GM21786 (cell line): ENCODE results near the gene PAPLN.

Experiments used
- ATAC-seq: cut with Tn5 transposase; IDR thresholded peaks from one replicate; pipeline ENCODE4 v1.9.1; 2021; ENCODE audit not compliant: unreplicated experiment

PAPLN gene

GRCh38 chr14:73258845-73259611 lies 21.7 kb downstream of the PAPLN start:
- no peak for ATAC-seq

GRCh38 chr14:73259837-73260236 lies 22.5 kb downstream of the PAPLN start:
- ATAC-seq = no peak

GRCh38 chr14:73260574-73260973 lies 23.3 kb downstream of the PAPLN start:
- no peak for ATAC-seq

GRCh38 chr14:73261075-73261474 lies 23.8 kb downstream of the PAPLN start:
- ATAC-seq = no peak

GRCh38 chr14:73261520-73262426 lies 24.5 kb downstream of the PAPLN start:
- no peak for ATAC-seq

GRCh38 chr14:73262427-73263183 lies 25.3 kb downstream of the PAPLN start:
- no peak for ATAC-seq

GRCh38 chr14:73263606-73264005 lies 26.3 kb downstream of the PAPLN start:
- ATAC-seq = no peak

GRCh38 chr14:73264080-73264884 lies 27.0 kb downstream of the PAPLN start:
- ATAC-seq = no peak

- ATAC-seq = no peak
Measured at GRCh38 chr14:73264885-73265720, 27.8 kb downstream of the PAPLN start.

GRCh38 chr14:73265721-73266046 lies 28.4 kb downstream of the PAPLN start:
- no peak for ATAC-seq

- ATAC-seq = no peak
Measured at GRCh38 chr14:73266317-73266716, 29.0 kb downstream of the PAPLN start.

- ATAC-seq = no peak
Measured at GRCh38 chr14:73267474-73267873, 30.2 kb downstream of the PAPLN start.

- ATAC-seq = peak; percentile 65
Measured at GRCh38 chr14:73269729-73270531, 32.6 kb downstream of the PAPLN start.

GRCh38 chr14:73272393-73272792 lies 35.1 kb downstream of the PAPLN start:
- no peak for ATAC-seq

- no peak for ATAC-seq
Measured at GRCh38 chr14:73273799-73274198, 36.5 kb downstream of the PAPLN start.

GRCh38 chr14:73276836-73277235 lies 39.5 kb downstream of the PAPLN start:
- ATAC-seq = no peak

- no peak for ATAC-seq
Measured at GRCh38 chr14:73277376-73277775, 40.1 kb downstream of the PAPLN start.

- no peak for ATAC-seq
Measured at GRCh38 chr14:73280903-73281302, 43.6 kb downstream of the PAPLN start.
